GM21717 (cell line): ENCODE results near the gene C2orf78.
A peak's percentile ranks its signal among the peaks of the same experiment; 100 is the strongest.
"Not testable (repeated sequence)": the region's sequence is repeated elsewhere in the genome, so short reads cannot be mapped to it uniquely, and the experiment has no call there.

ENCODE experiments used
- ATAC-seq: cut with Tn5 transposase; IDR thresholded peaks from one replicate; pipeline ENCODE4 v1.9.1; 2021; ENCODE audit warnings: mild to moderate bottlenecking, moderate library complexity; ENCODE audit not compliant: unreplicated experiment

C2orf78 gene

DNA sequence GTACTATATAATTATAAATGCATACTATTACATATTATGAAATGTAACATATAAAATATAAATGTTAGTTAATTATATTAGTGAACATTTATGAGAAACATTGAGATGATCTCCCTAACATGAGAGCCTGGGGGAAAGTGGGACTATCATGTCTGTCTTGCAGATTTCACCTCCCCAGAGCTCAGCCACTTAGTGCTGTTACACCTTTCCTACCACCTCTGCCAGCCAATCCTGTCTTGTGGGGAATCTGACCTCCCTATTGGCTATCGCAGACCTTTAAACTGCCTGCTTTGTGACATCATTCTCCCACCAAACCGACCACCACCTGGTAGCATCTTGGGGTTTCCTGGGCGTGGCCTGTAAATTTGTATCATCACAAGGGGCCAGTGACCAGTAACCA is at the start of gene C2orf78:
Gene C2orf78 (plus strand): TSS at position 301 of the 400 bp plus-strand sequence. CDS start 127 bp downstream, outside the sequence.
- not testable (repeated sequence) for ATAC-seq

GRCh38 chr2:73736378-73736777 is 47.6 kb upstream of the C2orf78 start:
- ATAC-seq = no peak

GRCh38 chr2:73736855-73737779 is 46.9 kb upstream of the C2orf78 start, which contains the start of gene TPRKB:
TSS of gene TPRKB (minus strand) at chr2:73737345. CDS start at chr2:73734569, 2,776 bp downstream.
- ATAC-seq = peak; percentile 93

- ATAC-seq = no peak
Observed at GRCh38 chr2:73739101-73739500, 44.9 kb upstream of the C2orf78 start.

DNA sequence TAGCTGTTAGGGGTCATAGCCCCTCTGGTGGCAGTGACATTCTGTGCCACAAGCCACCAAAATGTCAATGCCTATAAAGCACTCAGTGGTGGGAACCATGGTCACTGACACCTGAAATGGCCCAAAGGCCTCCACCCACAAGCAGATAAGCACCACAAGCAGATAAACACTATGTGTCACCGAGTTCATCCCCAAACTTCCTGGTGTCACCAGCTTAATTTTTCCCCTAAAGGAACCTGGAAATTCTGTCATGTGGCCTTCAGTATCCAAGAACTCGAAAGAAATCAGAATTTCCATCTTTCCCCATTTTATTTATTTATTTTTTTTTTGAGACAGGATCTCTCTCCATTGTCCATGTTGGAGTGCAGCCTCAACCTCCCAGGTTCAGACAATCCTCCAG is 43.2 kb upstream of the C2orf78 start:
- ATAC-seq = no peak

DNA sequence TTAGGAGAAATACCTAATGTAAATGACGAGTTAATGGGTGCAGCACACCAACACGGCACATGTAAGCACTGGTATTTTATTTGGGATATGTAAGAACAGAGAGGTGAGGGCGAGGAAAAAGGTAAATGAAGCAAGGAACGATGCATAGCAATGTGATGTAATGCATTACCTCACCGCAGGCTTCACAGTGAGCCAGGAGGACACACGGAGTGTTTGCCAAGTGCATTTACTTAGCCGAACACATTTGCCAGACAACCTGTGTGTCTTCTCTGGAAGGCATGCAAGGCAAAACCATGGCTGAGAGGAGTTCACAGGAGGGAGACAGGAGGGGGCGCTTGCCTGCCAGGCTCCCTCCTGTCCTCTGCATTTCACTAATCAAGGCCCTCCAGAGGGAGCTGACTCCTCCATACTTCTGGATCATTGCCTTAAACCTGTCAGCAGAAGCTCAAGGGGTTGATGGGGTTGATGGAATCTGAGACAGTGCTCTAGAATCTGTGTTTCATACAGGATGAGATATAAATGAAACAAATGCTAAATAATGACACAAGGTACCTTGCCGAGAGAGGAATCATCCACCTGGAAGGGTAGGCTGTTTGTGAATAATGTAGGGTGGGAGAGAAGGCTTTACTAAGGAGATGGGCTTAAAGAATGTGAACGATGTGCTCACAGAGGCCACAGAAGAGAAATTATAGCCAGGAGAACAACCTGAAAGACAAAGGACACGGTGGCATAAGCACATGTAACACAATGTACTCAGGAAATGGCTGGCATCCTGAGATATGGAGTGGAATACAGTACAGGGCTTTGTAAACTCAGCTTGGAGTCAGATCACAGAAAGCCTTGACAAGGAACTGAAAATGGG is 37.7 kb upstream of the C2orf78 start:
- no peak for ATAC-seq

DNA sequence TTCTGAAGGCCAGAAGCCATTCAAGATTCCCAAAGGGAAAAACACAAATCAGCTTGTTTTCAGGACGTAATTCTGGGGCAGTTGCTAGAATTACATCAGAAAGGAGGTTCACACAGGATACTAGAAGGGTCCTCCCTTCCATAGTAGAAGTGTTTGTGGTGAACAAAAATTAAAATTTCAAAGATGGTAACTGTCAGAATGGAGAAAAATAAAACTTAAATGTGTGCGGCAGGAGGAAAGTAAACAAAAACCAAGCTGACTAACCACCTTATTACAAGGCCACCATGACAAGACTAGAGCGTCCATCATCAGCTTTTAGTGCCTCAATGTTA is 37.1 kb upstream of the C2orf78 start:
- no peak for ATAC-seq

DNA sequence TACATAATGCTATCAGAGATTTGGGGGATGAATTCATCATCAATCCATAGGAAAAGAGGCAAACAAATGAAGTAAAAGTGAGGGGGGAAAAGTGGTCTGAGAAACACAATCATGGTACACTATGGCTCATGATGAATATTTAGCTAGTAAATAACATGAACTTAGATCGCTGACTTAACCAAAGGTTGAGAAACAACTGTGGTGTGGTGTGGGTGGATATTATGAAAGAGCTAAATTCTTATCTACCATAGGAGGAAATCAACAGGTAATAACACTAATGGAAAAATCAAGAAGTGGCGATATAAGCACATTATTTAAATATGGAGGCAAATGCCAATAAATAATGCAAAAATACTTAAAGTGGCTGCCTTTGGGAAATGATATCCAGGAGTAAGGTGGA is 34.7 kb upstream of the C2orf78 start:
- ATAC-seq = no peak

- ATAC-seq = not testable (repeated sequence)
Observed at GRCh38 chr2:73754332-73754731, 29.7 kb upstream of the C2orf78 start.

DNA sequence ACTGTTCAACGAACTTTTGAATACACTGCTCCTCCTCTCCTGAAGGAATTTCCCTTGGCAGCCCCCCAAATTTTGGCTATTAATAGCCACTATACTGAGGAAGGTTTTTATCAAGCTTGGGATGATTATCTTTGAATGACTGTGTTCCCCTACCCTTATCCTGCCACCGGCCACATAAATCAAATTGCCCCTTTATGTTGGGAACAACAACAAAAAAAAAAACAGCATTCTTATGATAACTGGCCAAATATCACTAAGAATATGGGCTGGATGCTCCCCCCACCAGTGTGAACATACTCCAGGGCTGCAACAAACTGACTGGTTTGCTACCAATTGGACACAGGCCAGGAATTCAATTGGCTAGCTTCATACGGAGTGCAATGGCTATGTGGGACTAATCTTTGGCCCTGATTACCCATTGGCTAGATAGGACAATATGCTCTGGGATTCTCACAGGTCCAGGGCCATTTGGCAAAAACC is 24.7 kb upstream of the C2orf78 start:
- ATAC-seq = no peak

DNA sequence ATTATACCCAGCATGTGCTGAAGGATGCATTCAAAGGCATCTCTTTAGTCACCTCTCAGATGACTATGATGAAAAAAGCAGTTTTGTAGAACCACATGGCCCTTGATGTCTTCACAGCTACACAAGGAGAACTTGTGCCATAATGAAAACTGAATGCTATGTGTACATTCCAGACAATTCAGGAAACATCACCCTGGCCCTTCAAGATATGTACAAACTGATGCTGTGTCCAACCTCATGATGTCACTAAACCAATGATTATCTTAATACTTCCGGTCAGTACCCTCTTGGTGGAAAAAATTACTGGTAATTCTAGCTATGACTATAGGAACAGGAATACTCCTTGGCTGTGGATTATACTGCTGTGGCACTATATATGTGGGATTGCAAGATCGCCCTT is 24.1 kb upstream of the C2orf78 start:
- ATAC-seq = no peak

- ATAC-seq = no peak
Observed at GRCh38 chr2:73762571-73762970, 21.4 kb upstream of the C2orf78 start.

DNA sequence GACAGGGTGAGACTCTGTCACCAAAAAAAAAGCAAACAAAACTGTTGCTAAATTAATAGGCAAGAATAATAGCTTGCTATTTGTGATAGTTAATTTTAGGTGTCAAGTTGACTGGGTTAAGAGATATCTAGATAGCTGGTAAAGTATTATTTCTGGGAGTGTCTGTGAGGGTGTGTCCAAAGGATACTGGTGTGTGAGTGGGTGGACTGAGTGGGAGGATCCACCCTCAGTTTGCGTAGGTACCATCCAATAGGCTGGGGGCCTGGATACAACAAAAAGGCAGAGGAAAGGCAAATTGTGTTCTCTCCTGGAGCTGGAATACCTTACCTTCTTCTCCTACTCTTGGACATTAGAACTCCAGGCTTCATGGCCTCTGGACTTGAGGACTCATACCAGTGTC is 19.0 kb upstream of the C2orf78 start:
- ATAC-seq = no peak

GRCh38 chr2:73766349-73766748 is 17.6 kb upstream of the C2orf78 start:
- no peak for ATAC-seq

- ATAC-seq = no peak
Observed at GRCh38 chr2:73766994-73767393, 17.0 kb upstream of the C2orf78 start.

DNA sequence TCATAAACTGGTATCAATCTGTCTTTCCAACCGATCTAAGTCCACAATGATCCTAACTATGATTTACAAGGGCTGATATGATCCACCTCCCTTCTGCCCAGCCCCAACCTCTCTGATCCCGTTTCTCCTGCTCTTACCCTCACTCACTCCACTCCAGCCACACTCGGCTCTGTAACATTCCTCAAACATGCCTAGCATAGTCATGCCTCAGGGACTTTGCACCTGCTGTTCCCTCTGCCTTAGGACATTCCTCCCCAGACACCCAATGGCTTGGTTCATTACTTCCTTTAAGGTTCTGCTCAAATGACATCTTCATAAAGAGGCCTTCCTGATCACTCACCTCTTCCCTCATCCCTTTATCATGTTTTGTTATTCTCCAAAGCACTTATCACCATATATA is 13.3 kb upstream of the C2orf78 start:
- no peak for ATAC-seq

DNA sequence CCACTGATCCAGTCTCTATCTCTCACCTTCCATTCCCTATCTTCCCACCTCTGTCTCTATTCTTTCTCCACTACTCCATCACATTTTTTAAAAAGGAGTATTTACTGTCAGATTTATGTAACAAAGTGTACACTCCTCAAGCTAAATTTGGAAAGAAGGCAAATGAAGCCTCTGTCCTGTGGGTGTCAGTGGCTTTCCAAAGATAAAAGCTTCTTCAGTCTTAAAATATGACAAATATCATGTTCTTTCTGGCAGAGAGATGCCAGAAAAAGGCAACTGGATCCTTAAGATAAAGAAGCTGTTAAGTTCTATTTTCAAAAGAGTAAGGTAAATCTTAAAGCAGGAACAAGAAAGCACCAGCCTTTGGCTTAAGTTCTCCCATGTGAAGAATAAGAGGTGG is 11.2 kb upstream of the C2orf78 start:
- no peak for ATAC-seq

DNA sequence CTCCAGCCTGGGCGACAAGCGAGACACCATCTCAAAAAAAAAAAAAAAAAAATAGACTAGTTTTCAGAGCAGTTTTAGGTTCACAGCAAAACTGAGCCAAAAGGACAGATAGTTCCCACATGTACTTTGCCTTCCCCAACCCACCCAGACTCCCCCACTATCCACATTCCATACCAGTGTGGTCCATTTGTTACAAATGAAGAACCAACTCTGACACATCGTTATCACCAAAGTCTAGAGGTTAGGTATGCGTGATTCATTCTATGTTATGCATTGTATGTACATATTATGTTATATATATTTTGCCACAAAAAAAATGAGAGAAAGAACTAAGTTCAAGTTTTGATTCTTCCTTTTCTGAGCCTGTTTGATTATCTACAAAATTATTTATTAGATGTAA is 7.6 kb upstream of the C2orf78 start:
- no peak for ATAC-seq

- ATAC-seq = no peak
Observed at GRCh38 chr2:73776869-73777519, 7.0 kb upstream of the C2orf78 start.

DNA sequence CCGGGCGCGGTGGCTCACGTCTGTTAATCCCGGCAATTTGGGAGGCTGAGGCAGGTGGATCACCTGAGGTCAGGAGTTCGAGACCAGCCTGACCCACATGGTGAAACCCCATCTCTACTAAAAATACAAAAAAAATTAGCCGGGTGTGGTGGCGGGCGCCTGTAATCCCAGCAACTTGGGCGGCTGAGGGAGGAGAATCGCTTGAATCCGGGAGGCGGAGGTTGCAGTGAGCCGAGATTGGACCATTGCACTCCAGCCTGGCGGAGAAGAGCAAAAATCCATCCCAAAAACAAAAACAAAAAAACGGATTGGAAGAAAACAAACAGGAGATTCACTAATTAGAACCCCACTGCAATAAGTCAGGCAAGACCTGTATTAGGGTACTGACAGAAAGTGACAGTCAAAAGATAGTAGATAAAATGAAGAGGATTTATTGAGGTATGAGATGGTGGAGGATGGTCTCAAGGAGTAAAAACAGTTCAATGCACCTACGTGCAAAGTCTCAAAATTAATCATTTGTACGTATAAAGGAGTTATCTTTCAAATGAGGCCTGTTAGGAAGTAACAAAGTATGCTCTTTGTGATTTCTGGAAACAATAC is 5.0 kb upstream of the C2orf78 start:
- ATAC-seq = not testable (repeated sequence)
